Posterior vena cava (tissue), 2 donors: ENCODE data around the gene ESRRA. TPM values are rescaled to one million over a fixed set of nuclear protein-coding genes. Genes with fewer than 3 reads are reported as not detected.

Source experiments
- DNase-seq: peaks from one replicate; pipeline ENCODE4 v3.0.0-alpha.2; 2020; ENCODE audit warnings: low spot score
- intact Hi-C, 2 donors: fragments of 100-400 bp; cut with DNase I; formaldehyde crosslinking; loops; one replicate each; pipeline versions ENCODE4 v1.14.1 to v1.14.2; 2022 to 2023
- long read RNA-seq, 2 donors: library from polyadenylated mRNA; unstranded; transcript quantifications; one replicate each; pipeline ENCODE4 v2.0.0, GENCODE V29; 2020 to 2021
- total RNA-seq, 2 donors: library from RNA; stranded (reverse); fragmentation: NEBNext Ultra II Directional; extraction: Animal tissue kit (Norgen Biotek cat#: 25700); gene quantifications; one replicate each; pipeline ENCODE4 v1.2.1, GENCODE V29; 2021
- donor health status: DM: yes; HTN: yes; CAD: no.
- donor health status: DM: yes; HTN: yes; CAD: no.

ESRRA gene
- total RNA-seq, result 10 to 100 TPM; 33.5 to 41.2 TPM
- long read RNA-seq, donor 1, transcript ESRRA-201 (7 exons, 2,215 nt), result major isoform, 29 of 40 reads
- long read RNA-seq, donor 1, partial matches to known transcripts, result 7 of 40 reads
- long read RNA-seq, donor 1, other reads (novel, unspliced or antisense), result 4 of 40 reads
- long read RNA-seq, donor 2, transcript ESRRA-201 (7 exons, 2,215 nt), result major isoform, 5 of 34 reads
- long read RNA-seq, donor 2, partial matches to known transcripts, result 27 of 34 reads
- long read RNA-seq, donor 2, other reads (novel, unspliced or antisense), result 2 of 34 reads

GRCh38 chr11:64305075-64305690 lies at the start of gene ESRRA:
Gene ESRRA (plus strand): TSS chr11:64305524. CDS start chr11:64307180, 1,656 bp downstream.
- intact Hi-C loops, result loop anchor here in 1 of 2 donors (10.0 kb wide), 1 partner anchor 60 kb away; the partner anchor contains the start of genes FKBP2 and PPP1R14B
- DNase-seq, result peak; percentile 100

GRCh38 chr11:64256300-64256699 lies 49.0 kb upstream of the ESRRA start:
- intact Hi-C loops, result no loop called here
- DNase-seq, result no peak

DNA sequence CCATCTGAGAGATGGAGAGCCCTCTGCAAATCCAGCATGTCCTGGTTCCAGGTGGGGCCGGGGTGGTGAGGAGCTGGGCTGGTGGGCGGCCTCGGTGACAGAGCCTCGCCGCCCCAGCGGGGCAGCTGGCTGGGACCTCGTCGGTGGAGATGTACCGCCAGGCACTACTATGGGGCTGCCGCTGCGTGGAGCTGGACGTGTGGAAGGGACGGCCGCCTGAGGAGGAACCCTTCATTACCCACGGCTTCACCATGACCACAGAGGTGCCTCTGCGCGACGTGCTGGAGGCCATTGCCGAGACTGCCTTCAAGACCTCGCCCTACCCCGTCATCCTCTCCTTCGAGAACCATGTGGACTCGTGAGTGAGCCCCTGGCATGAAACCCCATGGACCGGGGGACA lies 47.0 kb upstream of the ESRRA start:
- intact Hi-C loops, result no loop called here
- DNase-seq, result no peak

GRCh38 chr11:64258946-64259532 lies 46.3 kb upstream of the ESRRA start:
- intact Hi-C loops, result no loop called here
- DNase-seq, result no peak

GRCh38 chr11:64259533-64260067 lies 45.7 kb upstream of the ESRRA start:
- intact Hi-C loops, result no loop called here
- no peak for DNase-seq

- intact Hi-C loops, result no loop called here
- DNase-seq, result no peak
Measured at GRCh38 chr11:64260147-64260708, 45.1 kb upstream of the ESRRA start.

- intact Hi-C loops, result no loop called here
- DNase-seq, result no peak
Measured at GRCh38 chr11:64261556-64262080, 43.7 kb upstream of the ESRRA start.

- DNase-seq, result no peak
- intact Hi-C loops, result no loop called here
Measured at GRCh38 chr11:64262271-64263002, 42.9 kb upstream of the ESRRA start.

GRCh38 chr11:64263021-64263946 lies 42.0 kb upstream of the ESRRA start:
- intact Hi-C loops, result no loop called here

GRCh38 chr11:64263947-64264317 lies 41.4 kb upstream of the ESRRA start:
- intact Hi-C loops, result no loop called here

More at GRCh38 chr11:64263021-64263946, 42.0 kb upstream of the ESRRA start:
- DNase-seq, result no peak

GRCh38 chr11:64264371-64264852 lies 40.9 kb upstream of the ESRRA start:
- no peak for DNase-seq
- intact Hi-C loops, result no loop called here

More at GRCh38 chr11:64263947-64264317, 41.4 kb upstream of the ESRRA start:
- DNase-seq, result no peak

DNA sequence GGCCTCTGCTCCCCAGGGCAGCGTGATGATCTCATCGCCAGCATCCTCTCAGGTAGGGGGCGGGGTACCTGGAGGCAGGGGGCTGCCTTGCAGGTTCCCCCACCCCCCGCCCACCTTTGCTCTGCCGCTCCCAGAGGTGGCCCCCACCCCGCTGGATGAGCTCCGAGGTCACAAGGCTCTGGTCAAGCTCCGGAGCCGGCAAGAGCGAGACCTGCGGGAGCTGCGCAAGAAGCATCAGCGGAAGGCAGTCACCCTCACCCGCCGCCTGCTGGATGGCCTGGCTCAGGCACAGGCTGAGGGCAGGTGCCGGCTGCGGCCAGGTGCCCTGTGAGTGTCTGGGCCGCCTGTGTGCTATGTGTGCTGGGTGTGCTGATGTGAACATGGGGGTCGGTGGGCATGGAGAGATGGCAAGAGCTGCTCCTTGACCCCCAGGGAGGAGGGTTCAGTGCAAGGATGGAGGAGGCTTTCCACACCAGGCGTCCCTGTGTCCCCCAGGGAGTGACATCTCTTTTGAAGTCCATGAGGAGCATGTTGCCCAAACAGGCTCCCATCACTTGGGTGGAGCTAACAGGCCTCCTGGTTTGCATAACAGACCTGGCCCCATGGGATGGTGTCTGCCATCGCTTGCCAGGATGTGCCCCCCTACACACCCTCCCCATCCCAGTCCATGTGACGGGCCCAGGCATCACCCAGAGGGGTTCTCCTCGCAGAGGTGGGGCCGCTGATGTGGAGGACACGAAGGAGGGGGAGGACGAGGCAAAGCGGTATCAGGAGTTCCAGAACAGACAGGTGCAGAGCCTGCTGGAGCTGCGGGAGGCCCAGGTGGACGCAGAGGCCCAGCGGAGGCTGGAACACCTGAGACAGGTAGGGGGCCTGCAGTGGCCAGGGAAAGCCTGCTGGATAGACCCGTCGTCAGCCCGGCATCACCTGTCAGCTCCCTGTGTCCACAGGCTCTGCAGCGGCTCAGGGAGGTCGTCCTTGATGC lies 39.9 kb upstream of the ESRRA start:
- DNase-seq, result no peak
- intact Hi-C loops, result no loop called here

DNA sequence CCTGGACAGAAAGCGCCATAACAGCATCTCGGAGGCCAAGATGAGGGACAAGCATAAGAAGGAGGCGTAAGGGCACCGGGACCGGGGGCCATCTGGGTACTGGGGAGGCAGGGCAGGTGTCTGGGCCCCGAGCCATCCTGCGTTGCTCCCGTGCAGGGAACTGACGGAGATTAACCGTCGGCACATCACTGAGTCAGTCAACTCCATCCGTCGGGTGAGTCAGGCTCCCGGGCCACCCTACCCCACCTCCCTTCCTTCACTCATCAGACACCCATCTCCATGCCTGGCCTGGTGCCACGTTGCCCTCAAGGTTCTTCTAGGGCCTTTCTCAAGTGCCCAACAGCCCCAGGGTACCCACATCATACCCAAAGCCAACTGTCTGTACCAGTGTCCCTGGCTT lies 39.0 kb upstream of the ESRRA start:
- no peak for DNase-seq
- intact Hi-C loops, result no loop called here

- no peak for DNase-seq
- intact Hi-C loops, result no loop called here
Measured at GRCh38 chr11:64267207-64267945, 37.9 kb upstream of the ESRRA start.

GRCh38 chr11:64268025-64268892 lies 37.1 kb upstream of the ESRRA start:
- intact Hi-C loops, result no loop called here
- DNase-seq, result peak; percentile 91
